Measurements from ENCODE around the gene SLC34A2. TPM values are rescaled to one million over a fixed set of nuclear protein-coding genes. Genes with fewer than 3 reads are reported as not detected.

The SLC34A2 gene
- total and polyA plus RNA-seq, 2 of the 8 experiments (the other 6 are each of a cell fraction or from before 2014, with no cell fraction given) = 2.2 to 2.9 TPM

DNA sequence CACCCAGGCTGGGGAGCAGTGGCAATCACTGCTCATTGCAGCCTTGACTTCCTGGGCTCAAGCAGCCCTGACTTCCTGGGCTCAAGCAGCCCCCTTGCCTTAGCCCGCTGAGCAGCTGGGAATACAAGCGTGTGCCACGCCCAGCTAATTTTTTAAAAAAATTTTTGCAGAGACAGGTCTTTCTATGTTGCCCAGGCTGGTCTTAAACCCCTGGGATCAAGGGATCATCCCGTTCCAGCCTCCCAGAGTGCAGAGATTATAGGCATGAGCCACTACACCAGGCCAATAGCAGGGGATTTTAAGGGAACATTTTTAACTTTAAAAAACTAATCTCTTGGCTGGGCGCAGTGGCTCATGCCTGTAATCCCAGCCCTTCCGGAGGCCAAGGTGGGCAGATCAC is 5.3 kb upstream of the SLC34A2 start:
- no peak overlapping the region for H3K56ac ChIP-seq (replicated peaks; ENCODE audit: insufficient read length, low read depth, low read length)
- no peak overlapping the region for H3K4me2 ChIP-seq (ENCODE audit: insufficient read depth in 1 of 2, low read depth in 2 of 2, low read length in 2 of 2)
- H2BK5ac ChIP-seq (ENCODE audit: low read depth, low read length) = no peak overlapping the region
- H3K27me3 ChIP-seq (replicated peaks in 1 of 4; ENCODE audit: control insufficient read depth in 3 of 4, extremely low read depth in 1 of 4, insufficient read depth in 3 of 4, low read length in 3 of 4) = peaks cover 1 to 17% (median 16%) of the 10 kb centered on the region in 4 experiments
- no peak overlapping the region for H2BK12ac ChIP-seq (ENCODE audit: low read depth, low read length)
- no peak overlapping the region for H3K23ac ChIP-seq (ENCODE audit: insufficient read length)
- no peak overlapping the region for H3K4me3 ChIP-seq (ENCODE audit: extremely low read depth in 1 of 4, insufficient read depth in 2 of 4, low read depth in 3 of 4, low read length in 4 of 4)
- no peak overlapping the region for H4K5ac ChIP-seq (ENCODE audit: insufficient read length, low read depth, low read length)
- ChIA-PET CTCF (ENCODE audit: partially characterized antibody) (interaction anchor here (0.7 to 6.3 kb wide), 3 partner anchors 119 to 209 kb away, joined by 3 to 35 read pairs (median 3); no protein-coding TSS in a partner anchor), POLR2A (ENCODE audit: partially characterized antibody) (no interaction called here)
- H3K14ac ChIP-seq (ENCODE audit: insufficient read length) = no peak overlapping the region
- peaks cover 7 to 16% (median 10%) of the 10 kb centered on the region in 4 experiments for H3K4me1 ChIP-seq (replicated peaks in 1 of 4; ENCODE audit: control insufficient read depth in 3 of 4, insufficient read depth in 4 of 4, low read length in 3 of 4)
- H3K9me3 ChIP-seq (ENCODE audit: insufficient read depth in 2 of 2, low read depth in 1 of 2, low read length in 1 of 2) = no peaks in the 10 kb centered on the region
- no peak overlapping the region for H3K9ac ChIP-seq (replicated peaks in 1 of 4; ENCODE audit: extremely low read depth in 1 of 4, low read depth in 3 of 4, low read length in 3 of 4)
- no peak overlapping the region for H3K4ac ChIP-seq (replicated peaks; ENCODE audit: insufficient read length, low read depth, low read length)
- H2BK15ac ChIP-seq (ENCODE audit: low read length) = no peak overlapping the region
- no peak overlapping the region for H3K27ac ChIP-seq (ENCODE audit: low read depth, low read length)
- no peak overlapping the region for H3K18ac ChIP-seq (ENCODE audit: extremely low read depth, low read length)
- no peak overlapping the region for H4K8ac ChIP-seq (ENCODE audit: extremely low read depth, insufficient read depth, low read length)
- WGBS, 2 experiments (ENCODE audit: extremely low coverage in 1 of 2, insufficient coverage in 1 of 2, insufficient read length in 1 of 2, insufficient replicate concordance in 2 of 2, low coverage in 1 of 2, low lambda C conversion rate in 2 of 2, missing lambda C conversion rate in 1 of 2) = 87% methylated on average over 6 of the region's 6 CpGs; no CpG with 5 or more reads in 1 of the 2 experiments
- no peaks in the 10 kb centered on the region for H3K79me1 ChIP-seq (ENCODE audit: low read depth, low read length)
- H3K79me2 ChIP-seq (ENCODE audit: control insufficient read depth in 1 of 2, insufficient read depth in 2 of 2, low read length in 2 of 2) = no peaks in the 10 kb centered on the region
- H2BK120ac ChIP-seq (replicated peaks; ENCODE audit: low read depth, low read length) = no peak overlapping the region
- H2AFZ ChIP-seq (ENCODE audit: low read length) = no peak overlapping the region
- no peaks in the 10 kb centered on the region for H4K20me1 ChIP-seq (replicated peaks in 1 of 2; ENCODE audit: control insufficient read depth in 1 of 2, insufficient read depth in 2 of 2, low read length in 2 of 2)
- FAIRE-seq (no peak), DNase-seq (ENCODE audit: low read depth in 1 of 2, low spot score in 2 of 2) (no peak)
- H2AK5ac ChIP-seq (ENCODE audit: low read depth, low read length) = no peak overlapping the region
- peaks cover 4% of the 10 kb centered on the region; the same call in 1 of the 2 replicates for H3K23me2 ChIP-seq (ENCODE audit: low read depth, low read length)
- no peak overlapping the region for H4K91ac ChIP-seq (replicated peaks; ENCODE audit: insufficient read length, low read length)
- no peaks in the 10 kb centered on the region for H3K36me3 ChIP-seq (ENCODE audit: control insufficient read depth in 2 of 4, insufficient read depth in 4 of 4, low read length in 3 of 4)
- no peak overlapping the region for H2BK20ac ChIP-seq (ENCODE audit: low read length)

Measured in H1 (cell line).